ENCODE results near the gene CAMKMT.

The CAMKMT gene

DNA sequence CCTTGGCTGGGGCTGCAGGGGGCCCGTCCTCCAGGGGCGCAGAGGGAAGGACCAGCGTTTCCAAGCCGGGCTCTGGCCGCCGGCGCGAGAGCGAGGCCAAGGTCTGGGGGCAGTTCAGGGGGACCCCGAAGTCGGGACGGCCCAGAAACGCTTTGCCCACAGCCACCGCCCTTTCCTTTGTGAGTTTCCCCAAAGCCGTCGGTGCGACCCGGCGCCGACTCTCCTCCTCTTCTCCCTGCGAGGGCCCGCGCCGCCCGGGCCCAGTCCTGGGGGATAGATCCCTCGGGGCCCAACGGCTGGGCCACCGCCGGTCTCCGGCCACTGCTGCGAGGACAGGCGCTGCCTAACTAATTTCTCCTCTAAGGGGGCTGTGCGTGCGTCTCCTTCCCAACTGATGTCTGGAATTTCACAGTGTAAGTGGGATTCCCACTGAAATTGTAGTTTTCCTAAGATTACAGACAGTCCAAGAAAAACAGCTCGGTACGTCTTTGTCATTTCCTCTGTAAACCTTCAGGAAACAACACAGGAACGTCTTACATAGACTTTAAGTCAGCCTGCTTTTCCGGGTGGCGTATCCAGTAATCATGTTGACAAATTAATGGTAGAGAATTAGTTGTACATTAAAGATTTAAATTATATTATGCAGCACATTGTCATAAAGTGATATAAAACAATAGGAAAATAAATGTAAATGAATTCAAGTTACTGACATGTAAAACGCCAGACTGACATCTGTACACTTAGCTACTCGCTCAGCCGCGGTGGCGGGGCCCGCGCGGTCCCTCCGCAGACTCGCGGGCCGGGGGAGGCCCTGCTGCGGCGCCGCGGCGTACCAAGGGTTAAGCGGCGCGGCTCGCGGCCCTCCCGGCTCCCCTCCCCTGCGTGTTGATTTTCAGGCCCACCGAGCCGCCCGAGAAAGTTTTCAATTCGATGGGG lies 440.4 kb downstream of the CAMKMT start:
- DNase-seq (ENCODE audit: low read depth) = no peak

DNA sequence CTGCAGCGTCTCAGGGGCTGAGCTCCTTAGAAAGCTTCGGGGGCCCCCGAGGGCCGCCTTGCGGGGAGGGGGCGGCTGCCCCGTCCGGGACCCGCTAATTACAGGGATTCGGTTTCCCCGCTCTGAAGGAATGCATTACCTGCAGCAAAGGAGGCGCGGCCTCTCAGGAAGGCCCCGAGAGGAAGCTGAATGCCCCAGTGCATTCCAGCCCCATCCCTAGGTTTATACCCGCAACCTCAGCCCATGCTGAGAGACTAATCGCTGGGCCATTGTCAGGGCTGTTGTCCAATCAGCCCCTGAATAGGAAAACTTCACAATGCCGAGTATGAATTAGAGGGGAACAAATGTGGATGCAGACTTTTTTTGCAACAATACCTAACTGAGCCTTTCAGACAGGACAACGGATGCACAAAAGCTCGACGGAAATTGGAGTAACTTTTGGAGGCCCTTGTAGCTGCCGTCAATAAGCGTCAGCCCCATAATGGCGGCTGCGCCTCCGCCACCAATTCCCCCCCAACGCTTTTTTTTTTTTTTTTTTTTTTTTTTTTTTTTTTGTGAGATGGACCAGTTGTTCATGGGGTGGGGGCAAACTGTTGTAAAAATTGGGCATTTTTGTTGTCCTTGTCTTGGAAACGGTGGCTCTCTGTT lies 441.2 kb downstream of the CAMKMT start:
- DNase-seq (ENCODE audit: low read depth) = no peak

DNA sequence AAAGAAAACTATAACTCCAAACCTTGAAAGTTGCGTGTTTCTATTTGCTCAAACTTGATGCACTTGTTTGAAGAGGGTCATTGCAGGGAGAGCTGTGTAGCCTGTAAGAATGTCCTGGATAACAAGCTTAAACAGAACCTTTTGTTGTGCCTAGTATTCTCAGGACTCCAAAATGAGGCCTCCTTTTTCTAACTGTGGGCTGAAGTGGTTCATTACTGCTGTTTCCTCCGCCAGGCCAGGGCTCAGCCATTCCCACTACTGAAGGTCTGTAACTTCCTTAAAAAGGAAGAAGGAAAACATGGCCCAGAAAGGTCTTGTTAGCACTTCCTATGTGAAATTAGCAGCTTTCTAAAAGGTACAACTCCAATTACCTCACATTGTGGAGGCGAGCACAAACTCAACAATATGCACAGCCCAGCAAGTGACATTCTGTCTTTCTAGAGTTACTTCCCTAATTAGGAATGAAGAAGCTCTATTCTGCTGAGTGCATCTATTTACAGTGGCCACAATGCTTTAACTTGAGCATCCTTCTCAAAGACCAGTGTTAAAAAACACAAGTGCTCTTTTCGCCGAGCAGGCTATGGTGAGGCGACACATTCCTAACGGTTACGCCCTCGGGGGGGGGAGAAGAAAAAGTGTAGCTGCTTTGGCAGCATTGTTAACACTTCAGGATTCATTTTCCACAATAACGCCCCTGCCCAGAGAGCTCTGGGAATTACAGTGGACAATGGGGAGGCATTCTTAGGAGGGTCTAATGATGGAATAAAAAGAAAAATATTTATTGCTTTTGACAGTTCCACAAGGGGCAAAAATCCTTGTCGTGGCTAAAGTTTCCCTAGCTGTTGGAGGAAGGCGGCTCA lies 442.9 kb downstream of the CAMKMT start:
- no peak for DNase-seq (ENCODE audit: low read depth)

DNA sequence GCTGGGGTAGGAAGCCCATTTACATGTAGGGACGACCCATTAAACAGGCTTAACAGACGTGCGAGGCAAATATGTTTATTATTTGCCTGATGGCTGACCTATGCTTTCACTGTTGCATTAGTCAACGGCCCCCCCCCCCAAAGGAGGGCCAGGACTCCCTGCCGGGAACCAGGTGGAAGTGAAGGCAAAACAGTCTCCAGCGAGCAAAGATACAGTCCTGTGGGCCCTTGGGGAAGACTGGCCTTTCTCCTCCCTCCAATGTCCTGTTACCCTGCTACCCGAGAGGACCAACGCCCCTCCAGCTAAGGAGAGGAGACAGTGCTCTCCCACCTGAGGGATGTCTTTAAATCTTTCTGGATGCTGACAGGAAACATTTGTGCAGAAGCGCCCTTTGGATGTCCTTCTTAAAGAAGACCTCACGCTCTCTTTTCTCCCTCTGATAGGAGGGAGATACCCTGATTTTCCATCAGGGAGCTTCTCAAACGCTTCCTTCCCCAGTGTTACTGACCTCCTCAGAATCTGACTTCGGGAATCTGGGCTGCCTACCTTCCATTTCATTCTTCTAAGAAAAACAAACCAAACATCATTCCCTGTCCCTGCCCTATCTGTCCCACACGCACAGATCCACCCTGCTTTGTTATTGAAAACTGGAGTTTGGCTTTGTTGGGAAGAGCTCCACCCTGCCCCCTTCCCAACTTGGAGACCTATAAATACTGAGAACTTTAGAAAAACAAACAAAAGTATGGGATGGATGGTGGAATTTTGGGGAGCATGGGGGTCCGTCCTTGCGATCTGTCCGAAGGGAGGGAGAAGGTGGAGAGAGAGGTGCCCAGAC lies 443.9 kb downstream of the CAMKMT start:
- DNase-seq (ENCODE audit: low read depth) = no peak

DNA sequence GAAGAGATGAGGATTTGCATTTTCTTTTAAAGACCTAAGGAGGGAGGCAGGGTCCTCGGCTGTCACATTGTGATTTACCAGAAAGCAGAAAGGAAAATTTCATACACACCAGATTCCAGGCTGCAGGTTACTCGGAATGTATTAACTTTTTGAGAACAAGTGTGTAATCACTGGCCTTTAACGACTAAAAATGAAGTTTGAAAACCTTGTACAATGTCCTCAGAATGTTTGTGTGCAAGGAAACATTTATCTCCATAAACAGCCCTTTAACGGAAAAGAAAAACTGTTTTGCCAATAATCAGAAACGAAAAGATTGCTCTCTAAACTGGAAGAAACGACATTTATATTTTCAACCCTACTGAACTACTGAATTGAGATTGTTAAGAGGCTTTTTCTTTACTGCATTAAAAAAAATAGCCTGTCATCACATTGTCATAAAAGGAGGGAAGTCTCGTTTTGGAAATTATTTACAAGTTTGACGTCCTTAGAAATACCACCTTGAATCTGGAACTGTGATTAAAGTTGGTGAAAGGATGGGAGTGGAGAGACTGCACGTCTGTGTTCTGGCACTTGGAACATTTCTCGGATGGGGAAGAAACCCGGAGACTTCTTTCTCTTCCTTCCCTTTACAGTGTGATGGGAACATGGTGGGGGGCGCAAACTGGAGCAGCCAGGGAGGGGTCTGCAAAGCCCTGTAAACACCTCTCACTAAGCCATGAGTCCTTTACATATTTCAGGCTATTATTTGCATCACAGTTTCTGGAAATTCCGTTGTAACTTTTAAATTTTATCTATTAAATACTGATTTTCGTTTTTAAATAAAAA lies 445.7 kb downstream of the CAMKMT start:
- DNase-seq (ENCODE audit: low read depth) = no peak

DNA sequence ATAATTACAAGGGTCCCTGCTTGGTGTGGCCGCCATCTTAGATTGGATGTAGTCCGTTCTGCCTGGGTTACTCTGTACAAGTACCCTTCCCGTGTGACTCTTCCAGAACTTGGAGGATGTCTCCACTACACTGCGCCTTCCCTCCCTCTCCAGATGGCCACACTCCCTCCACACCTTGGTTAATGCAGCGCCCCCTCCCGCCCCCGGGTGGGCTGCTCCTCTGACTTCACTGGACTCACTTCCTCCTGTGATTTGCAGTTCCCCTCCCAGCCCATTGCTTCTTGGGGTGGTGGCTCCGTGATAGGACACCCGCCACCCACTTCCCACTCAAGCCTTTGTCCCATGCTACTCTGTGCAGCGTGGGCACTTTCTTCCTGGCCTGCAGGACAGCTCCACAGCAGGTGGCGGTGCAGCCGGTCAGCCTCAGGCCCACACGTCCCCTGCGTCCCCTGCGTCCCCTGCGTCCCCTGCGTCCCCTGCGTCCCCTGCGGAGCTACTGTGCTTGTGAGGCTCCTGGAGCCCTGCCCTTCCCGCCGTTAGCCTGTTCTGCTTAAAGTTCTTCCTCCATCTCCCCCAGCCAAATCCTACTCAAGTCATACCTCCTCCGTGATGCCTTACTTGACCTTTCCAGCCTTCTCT lies 449.3 kb downstream of the CAMKMT start:
- no peak for DNase-seq (ENCODE audit: low read depth)

DNA sequence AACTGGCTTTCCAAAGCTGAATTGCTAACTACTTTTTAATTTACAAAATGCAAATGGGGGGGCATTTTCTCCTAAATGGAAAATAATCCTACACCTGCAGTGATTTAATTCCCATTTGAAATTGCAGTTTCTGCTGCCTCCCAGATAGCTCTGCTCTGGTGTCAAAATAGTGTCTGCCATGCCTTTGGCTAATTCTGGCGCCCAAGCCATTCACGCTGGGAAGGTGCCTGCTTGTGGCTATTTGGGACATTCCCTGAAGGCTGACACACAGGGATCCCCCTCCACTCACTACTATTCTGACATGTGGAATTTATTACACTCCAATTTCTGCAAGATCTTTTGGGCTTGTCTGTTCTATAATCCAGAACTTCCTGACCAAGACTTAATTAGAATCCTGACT lies 451.4 kb downstream of the CAMKMT start:
- no peak for DNase-seq (ENCODE audit: low read depth)

DNA sequence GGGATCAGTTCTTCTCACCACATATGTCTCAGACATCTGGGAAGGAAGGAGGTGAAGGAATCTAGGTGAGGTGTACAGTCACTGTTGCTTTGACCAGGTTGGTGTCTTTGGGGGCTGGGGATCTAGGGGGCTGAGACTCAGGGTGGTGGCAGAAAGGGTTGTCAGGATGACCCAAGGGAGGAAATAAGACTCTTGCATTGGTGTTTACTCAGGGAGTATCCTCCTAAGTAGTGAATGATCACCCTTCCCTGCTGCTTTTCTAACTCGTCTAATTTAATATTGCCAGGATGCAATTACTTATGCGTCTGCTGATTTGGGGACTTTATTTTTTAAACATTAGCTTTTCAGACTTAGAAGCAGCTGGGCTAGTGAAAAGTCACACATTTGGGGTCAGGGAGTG lies 451.9 kb downstream of the CAMKMT start:
- DNase-seq (ENCODE audit: low read depth) = no peak

DNA sequence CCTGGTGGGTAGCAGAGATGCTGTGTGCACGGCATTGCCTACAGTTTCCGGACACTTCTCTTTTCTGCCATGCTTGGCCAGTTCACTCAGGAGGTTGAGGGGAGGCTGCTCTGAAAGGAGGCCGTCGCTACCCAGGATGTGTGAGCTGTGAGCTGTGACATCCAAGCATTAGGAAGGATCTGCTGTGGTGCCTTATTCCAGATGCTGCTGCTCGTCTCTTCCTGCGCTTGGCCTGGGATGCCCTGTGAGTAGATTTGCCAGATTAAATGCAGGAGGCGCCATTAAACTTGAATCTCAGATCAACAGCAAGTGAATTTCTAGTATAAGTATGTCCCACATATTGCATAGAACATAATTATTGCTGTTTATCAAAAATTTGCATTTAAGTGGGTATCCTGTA lies 455.5 kb downstream of the CAMKMT start:
- no peak for DNase-seq (ENCODE audit: low read depth)

DNA sequence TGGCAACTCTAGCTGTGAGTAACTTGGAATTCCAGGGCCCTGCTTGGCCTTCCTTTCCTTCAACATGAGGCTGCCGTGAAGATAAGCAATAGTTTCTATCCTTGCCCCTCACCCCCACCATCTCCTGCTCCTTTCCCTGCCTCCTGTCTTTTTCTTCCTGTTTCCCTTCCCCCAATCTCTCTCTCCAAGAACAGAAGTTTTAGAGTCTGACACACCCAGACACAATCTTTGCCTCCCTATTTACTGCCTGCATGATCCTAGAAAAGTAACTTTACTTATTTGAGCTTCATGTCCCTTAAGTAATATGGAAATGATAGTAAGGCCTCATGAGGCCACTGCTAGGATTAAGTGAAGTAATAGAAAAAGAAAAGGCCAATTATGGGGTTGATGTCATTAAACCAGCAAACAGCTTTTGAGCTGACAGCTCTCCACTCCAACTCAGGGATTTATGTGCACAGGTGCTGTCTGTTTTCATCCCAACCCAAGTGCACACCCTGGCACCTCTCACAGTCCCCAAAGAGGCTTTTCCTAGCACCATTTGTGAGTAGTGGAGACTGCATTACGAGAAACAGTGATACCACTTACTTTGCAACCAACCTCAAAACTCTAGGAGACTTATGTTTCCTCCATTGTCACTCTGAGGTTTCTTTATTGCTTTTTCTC lies 456.1 kb downstream of the CAMKMT start:
- no peak for DNase-seq (ENCODE audit: low read depth)

DNA sequence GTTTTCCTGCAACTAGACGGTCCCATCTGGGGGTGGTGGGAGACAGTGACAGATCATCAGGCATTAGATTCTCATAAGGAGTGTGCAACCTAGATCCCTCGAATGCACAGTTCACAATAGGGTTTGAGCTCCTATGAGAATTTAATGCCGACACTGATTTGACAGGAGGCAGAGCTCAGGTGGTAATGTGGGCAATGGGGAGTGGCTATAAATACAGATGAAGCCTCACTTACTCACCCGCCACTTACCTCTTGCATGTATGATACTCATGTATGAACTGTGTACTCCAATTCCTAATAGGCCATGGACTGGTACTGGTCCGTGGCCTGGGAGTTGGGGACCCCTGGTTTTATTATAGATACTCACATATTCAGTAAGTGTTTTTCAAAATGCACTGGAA lies 457.3 kb downstream of the CAMKMT start:
- no peak for DNase-seq (ENCODE audit: low read depth)

DNA sequence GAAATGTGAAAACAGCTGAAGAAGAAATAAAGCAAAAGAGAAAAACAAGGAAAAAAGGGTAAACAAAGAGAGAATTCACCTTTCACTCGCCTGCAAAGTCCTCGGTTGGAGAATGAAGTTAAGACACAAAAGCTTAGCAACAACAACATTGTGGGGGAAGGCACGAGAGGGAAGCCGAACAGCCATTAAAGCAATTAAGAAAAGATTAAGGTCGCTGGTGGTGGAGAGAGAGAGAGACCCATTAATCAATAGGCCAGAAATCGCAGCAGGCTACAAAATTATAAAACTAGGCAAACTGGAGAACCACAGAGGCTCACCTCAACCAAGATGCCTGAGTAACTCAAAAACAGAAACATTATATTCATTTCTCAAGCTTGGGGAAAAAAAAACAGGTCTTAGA lies 459.8 kb downstream of the CAMKMT start:
- no peak for DNase-seq (ENCODE audit: low read depth)

DNA sequence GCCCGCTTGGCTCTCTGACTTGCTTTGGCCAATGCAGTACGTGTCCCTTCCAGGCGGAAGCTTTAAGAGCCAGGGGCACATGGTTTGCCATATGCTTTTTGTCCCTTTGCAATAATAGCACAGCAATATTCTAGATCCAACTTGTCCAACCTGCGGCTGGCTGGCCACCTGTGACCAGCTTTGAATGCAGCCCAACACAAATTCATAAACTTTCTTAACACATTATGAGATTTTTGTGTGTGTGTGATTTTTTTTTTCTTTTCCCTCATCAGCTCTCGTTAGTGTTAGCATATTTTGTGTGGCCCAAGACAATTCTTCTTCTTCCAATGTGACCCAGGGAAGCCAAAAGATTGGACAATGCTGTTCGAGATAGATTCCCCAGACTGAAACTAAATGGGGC lies 460.4 kb downstream of the CAMKMT start:
- DNase-seq (ENCODE audit: low read depth) = no peak
